ENCODE results near the gene LIN7C.

LIN7C gene

GRCh38 chr11:27444801-27445215 is 61.8 kb downstream of the LIN7C start:
- peak; percentile 88 for DNase-seq
